ENCODE results near the gene WIZ.

WIZ gene

GRCh38 chr19:15374796-15375440 lies 74.8 kb downstream of the WIZ start:
- DNase-seq (ENCODE audit: low read depth in 2 of 2) = no peak

- DNase-seq (ENCODE audit: low read depth in 2 of 2) = no peak
Measured at GRCh38 chr19:15374105-15374651, 75.6 kb downstream of the WIZ start.

GRCh38 chr19:15373644-15374043 lies 76.1 kb downstream of the WIZ start:
- no peak for DNase-seq (ENCODE audit: low read depth in 2 of 2)

GRCh38 chr19:15372891-15373301 lies 76.9 kb downstream of the WIZ start:
- no peak for DNase-seq (ENCODE audit: low read depth in 2 of 2)

GRCh38 chr19:15372470-15372869 lies 77.3 kb downstream of the WIZ start:
- DNase-seq (ENCODE audit: low read depth in 2 of 2) = peak in 1 of 2 donors; percentile 19

- no peak for DNase-seq (ENCODE audit: low read depth in 2 of 2)
Measured at GRCh38 chr19:15371786-15372380, 77.9 kb downstream of the WIZ start.

GRCh38 chr19:15371119-15371518 lies 78.6 kb downstream of the WIZ start:
- DNase-seq (ENCODE audit: low read depth in 2 of 2) = no peak
